ENCODE data around the gene ABTB1. TPM values are rescaled to one million over a fixed set of nuclear protein-coding genes. Genes with fewer than 3 reads are reported as not detected.

ABTB1 gene
- polyA plus RNA-seq (ENCODE audit: insufficient read length in 3 of 3) = 10 to 100 TPM; 17.8 to 18.1 (median 17.8) TPM

- DNase-seq (ENCODE audit: low read depth in 3 of 3, low spot score in 2 of 3) = peak in 1 of 3 donors; percentile 61
Measured at GRCh38 chr3:127672429-127673190, at the start of gene ABTB1. ABTB1 (plus strand) TSS chr3:127672952; CDS start chr3:127673026, 74 bp downstream.

- DNase-seq (ENCODE audit: low read depth in 3 of 3, low spot score in 2 of 3) = no peak
Measured at GRCh38 chr3:127624063-127624462, 48.7 kb upstream of the ABTB1 start.

- DNase-seq (ENCODE audit: low read depth in 3 of 3, low spot score in 2 of 3) = no peak
Measured at GRCh38 chr3:127625821-127626220, 46.9 kb upstream of the ABTB1 start.

GRCh38 chr3:127628426-127628787 lies 44.3 kb upstream of the ABTB1 start:
- DNase-seq (ENCODE audit: low read depth in 3 of 3, low spot score in 2 of 3) = no peak

GRCh38 chr3:127628788-127629466 lies 43.8 kb upstream of the ABTB1 start, which contains the start of gene PODXL2:
PODXL2 (plus strand) TSS chr3:127629185; CDS start chr3:127629220, 35 bp downstream.
- DNase-seq (ENCODE audit: low read depth in 3 of 3, low spot score in 2 of 3) = no peak

GRCh38 chr3:127629467-127630403 lies 43.0 kb upstream of the ABTB1 start:
- no peak for DNase-seq (ENCODE audit: low read depth in 3 of 3, low spot score in 2 of 3)

GRCh38 chr3:127630811-127631714 lies 41.7 kb upstream of the ABTB1 start:
- no peak for DNase-seq (ENCODE audit: low read depth in 3 of 3, low spot score in 2 of 3)

- no peak for DNase-seq (ENCODE audit: low read depth in 3 of 3, low spot score in 2 of 3)
Measured at GRCh38 chr3:127632035-127632820, 40.5 kb upstream of the ABTB1 start.

- DNase-seq (ENCODE audit: low read depth in 3 of 3, low spot score in 2 of 3) = no peak
Measured at GRCh38 chr3:127634653-127635052, 38.1 kb upstream of the ABTB1 start.

- no peak for DNase-seq (ENCODE audit: low read depth in 3 of 3, low spot score in 2 of 3)
Measured at GRCh38 chr3:127637546-127637945, 35.2 kb upstream of the ABTB1 start.

GRCh38 chr3:127637971-127638370 lies 34.8 kb upstream of the ABTB1 start:
- no peak for DNase-seq (ENCODE audit: low read depth in 3 of 3, low spot score in 2 of 3)

GRCh38 chr3:127639173-127640041 lies 33.3 kb upstream of the ABTB1 start:
- DNase-seq (ENCODE audit: low read depth in 3 of 3, low spot score in 2 of 3) = no peak

- DNase-seq (ENCODE audit: low read depth in 3 of 3, low spot score in 2 of 3) = no peak
Measured at GRCh38 chr3:127640042-127640355, 32.8 kb upstream of the ABTB1 start.

GRCh38 chr3:127644641-127645370 lies 27.9 kb upstream of the ABTB1 start:
- DNase-seq (ENCODE audit: low read depth in 3 of 3, low spot score in 2 of 3) = no peak

- DNase-seq (ENCODE audit: low read depth in 3 of 3, low spot score in 2 of 3) = no peak
Measured at GRCh38 chr3:127645371-127646015, 27.3 kb upstream of the ABTB1 start.

- no peak for DNase-seq (ENCODE audit: low read depth in 3 of 3, low spot score in 2 of 3)
Measured at GRCh38 chr3:127646501-127647046, 26.2 kb upstream of the ABTB1 start.
